NT2/D1 (cell line): ENCODE measurements around the gene OR10G3.
"Not testable (repeated sequence)": the region's sequence is repeated elsewhere in the genome, so short reads cannot be mapped to it uniquely, and the experiment has no call there.

Source experiments
- SUZ12 ChIP-seq: IDR thresholded peaks from 2 replicates; pipeline ENCODE4 v1.6.1; 2011; ENCODE audit not compliant: insufficient read length, insufficient read depth; ENCODE audit errors: extremely low read depth
- YY1 ChIP-seq: IDR thresholded peaks from 2 replicates; pipeline ENCODE4 v1.6.1; 2011; ENCODE audit not compliant: insufficient read length, insufficient read depth
- ZNF274 ChIP-seq: IDR thresholded peaks from 2 replicates; pipeline ENCODE4 v1.6.1; 2011; ENCODE audit warnings: mild to moderate bottlenecking, low read depth, low read length

- TF ChIP-seq SUZ12, ZNF274, YY1: not testable (repeated sequence)
Measured at GRCh38 chr14:21544588-21544987, 35.3 kb downstream of the OR10G3 start.
